ENCODE results near the gene ZNF793.

Gene ZNF793

GRCh38 chr19:37583340-37583739 lies 76.6 kb downstream of the ZNF793 start:
- TF ChIP-seq RARB (CRISPR knock-in tag; IDR thresholded peaks at IDR 0.05) (no peak), POU6F1 (CRISPR knock-in tag; IDR thresholded peaks at IDR 0.05; ENCODE audit: borderline replicate concordance, low read depth) (no peak), ZNF565 (CRISPR knock-in tag; conservative IDR thresholded peaks at IDR 0.05; ENCODE audit: low read depth) (no peak), ESRRG (CRISPR knock-in tag; IDR thresholded peaks at IDR 0.05) (no peak), SNAI2 (CRISPR knock-in tag; IDR thresholded peaks at IDR 0.05) (no peak), ARNTL (CRISPR knock-in tag; IDR thresholded peaks at IDR 0.05; ENCODE audit: borderline replicate concordance, low read depth) (no peak), CREB5 (CRISPR knock-in tag; IDR thresholded peaks at IDR 0.05; ENCODE audit: low read depth) (no peak), CSDC2 (CRISPR knock-in tag; IDR thresholded peaks at IDR 0.05) (no peak), TSHZ2 (CRISPR knock-in tag; IDR thresholded peaks at IDR 0.05) (no peak), ISL1 (CRISPR knock-in tag; IDR thresholded peaks at IDR 0.05) (no peak), CSRNP3 (CRISPR knock-in tag; IDR thresholded peaks at IDR 0.05) (no peak), ZFP30 (CRISPR knock-in tag; IDR thresholded peaks at IDR 0.05) (no peak), ZNF8 (CRISPR knock-in tag; IDR thresholded peaks at IDR 0.05) (no peak), TCF4 (CRISPR knock-in tag; IDR thresholded peaks at IDR 0.05; ENCODE audit: borderline replicate concordance) (no peak), ZNF70 (CRISPR knock-in tag; IDR thresholded peaks at IDR 0.05) (no peak), PPARA (CRISPR knock-in tag; IDR thresholded peaks at IDR 0.05; ENCODE audit: borderline replicate concordance) (no peak), ZC3H10 (CRISPR knock-in tag; IDR thresholded peaks at IDR 0.05) (no peak), OSR1 (CRISPR knock-in tag; IDR thresholded peaks at IDR 0.05) (no peak)
- ATAC-seq = no peak
